ENCODE measurements around the gene NUDT3.

DNA sequence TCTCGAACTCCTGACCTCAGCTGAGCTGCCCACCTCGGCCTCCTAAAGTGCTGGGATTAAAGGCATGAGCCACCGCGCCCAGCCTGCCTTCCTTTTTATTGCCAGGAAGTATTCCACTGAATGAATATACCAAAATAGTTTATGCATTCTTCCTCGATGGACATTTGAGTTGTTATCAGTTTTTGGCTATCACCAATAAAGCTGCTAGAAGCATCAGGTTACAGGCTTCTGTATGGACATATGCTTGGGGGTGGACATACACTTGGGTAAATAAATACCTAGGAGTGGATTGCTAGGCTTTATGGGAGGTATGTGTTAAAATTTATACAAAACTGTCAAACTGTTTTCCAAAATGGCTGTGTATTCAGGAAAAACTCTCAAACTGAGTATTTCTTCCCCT lies 43.4 kb upstream of the NUDT3 start:
- TF ChIP-seq, protein P1, sequence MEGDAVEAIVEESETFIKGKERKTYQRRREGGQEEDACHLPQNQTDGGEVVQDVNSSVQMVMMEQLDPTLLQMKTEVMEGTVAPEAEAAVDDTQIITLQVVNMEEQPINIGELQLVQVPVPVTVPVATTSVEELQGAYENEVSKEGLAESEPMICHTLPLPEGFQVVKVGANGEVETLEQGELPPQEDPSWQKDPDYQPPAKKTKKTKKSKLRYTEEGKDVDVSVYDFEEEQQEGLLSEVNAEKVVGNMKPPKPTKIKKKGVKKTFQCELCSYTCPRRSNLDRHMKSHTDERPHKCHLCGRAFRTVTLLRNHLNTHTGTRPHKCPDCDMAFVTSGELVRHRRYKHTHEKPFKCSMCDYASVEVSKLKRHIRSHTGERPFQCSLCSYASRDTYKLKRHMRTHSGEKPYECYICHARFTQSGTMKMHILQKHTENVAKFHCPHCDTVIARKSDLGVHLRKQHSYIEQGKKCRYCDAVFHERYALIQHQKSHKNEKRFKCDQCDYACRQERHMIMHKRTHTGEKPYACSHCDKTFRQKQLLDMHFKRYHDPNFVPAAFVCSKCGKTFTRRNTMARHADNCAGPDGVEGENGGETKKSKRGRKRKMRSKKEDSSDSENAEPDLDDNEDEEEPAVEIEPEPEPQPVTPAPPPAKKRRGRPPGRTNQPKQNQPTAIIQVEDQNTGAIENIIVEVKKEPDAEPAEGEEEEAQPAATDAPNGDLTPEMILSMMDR (IDR thresholded peaks at IDR 0.05): no peak
- TF ChIP-seq POLR2AphosphoS5 (IDR thresholded peaks at IDR 0.05) (no peak), EP300 (IDR thresholded peaks at IDR 0.05) (no peak)
